ENCODE data around the gene C1orf53.

The C1orf53 gene

GRCh38 chr1:197908716-197909220 is 6.3 kb downstream of the C1orf53 start:
- no peak for DNase-seq (ENCODE audit: low spot score)

DNA sequence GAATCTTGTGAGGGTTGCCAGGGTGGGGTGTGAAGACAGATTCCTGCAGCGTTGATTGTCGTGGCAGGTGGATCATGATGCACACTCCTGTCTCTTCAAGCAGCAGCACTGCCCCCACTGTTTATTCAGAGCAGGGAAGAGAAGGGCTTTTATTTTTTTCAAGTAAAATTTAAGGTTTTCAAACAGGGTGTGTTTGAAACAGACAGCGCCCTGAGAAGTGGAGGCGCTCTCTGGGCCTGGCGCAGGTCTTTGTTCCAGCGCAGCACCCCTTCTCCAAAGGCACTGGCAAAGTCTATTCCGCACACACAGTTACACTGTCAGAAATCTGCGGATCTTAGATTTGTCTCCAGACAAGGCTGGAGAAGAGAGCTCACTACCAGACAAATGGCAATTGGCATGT is 7.0 kb downstream of the C1orf53 start:
- DNase-seq (ENCODE audit: low spot score), result no peak

DNA sequence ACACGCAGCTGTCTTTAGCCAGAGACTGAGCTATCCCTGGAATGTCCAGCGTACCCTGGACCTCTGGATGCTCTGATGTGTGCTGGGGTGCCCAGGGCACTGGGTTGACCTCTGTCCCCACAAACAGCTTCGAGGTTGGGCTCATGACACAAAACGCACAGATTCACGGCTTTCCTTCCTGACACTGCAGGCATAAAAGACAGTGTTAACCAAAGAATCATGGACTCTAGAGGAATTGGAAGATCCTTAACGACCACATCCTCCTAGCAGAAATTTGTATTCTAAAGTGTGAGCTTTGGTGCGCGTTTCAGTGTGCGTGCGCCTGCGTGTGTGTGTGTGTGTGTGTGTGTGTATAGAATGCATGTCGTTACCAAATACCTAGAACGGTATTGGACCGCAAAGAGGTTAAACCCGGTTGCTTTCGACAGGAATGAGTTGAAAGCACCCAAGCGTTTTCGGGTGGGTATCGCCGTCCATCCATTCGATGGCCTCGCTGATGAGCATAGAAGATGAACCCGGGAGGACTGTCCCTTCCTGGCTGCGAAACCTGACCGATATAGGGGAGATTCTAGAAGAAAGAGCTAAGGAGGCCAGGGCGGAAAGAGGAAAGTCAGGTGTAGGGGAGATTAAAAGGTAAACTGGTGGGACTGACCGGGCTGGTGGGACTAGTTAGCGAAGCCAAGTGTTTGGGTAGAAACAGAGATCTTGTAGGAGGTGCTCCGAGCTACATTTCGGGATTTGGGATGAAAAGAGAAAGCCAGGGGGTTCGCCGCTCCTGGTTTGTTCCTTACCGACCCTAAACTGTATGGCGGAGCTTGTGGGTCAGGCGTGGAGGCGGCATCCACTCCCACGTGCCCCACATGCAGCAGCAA is 7.9 kb downstream of the C1orf53 start:
- no peak for DNase-seq (ENCODE audit: low spot score)

DNA sequence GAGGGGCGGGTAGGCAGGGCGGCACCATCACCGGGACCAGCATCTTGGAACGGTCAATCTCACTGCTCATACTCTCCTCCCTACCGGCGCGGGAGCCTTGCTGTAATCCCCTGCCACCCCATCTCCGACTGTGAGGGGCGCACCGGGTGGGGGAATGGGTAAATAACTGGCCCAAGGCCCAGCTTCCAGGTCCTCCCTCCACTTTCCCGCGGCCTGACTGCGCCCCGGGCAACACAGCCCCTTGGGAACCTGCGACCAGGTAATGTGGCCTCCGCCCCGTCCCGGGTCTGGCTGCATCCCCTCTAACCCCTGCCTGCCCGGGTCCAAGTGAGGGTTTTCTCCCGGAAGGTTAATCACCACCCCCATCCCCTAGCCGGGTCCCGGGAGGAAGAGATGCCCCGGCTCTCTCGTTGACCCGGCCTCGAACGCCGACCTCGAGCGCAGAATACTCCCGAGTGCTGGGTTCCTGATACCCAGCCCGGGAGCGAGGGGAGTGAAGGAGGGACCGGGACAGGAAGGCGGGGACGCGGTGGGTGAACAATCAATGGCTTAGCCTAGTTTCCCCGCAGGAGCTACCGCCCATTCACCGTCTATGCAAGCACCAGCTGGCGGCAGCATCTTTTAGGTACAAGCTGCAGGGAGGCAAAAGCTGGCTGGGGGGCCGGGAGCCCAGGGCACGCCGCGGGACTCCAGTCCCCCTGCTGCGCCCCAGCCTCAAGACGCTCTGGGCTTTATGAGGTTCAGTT is 8.9 kb downstream of the C1orf53 start:
- DNase-seq (ENCODE audit: low spot score), result no peak

GRCh38 chr1:197911857-197912696 is 9.6 kb downstream of the C1orf53 start:
- DNase-seq (ENCODE audit: low spot score), result no peak

GRCh38 chr1:197912739-197913494 is 10.5 kb downstream of the C1orf53 start:
- DNase-seq (ENCODE audit: low spot score), result no peak

DNA sequence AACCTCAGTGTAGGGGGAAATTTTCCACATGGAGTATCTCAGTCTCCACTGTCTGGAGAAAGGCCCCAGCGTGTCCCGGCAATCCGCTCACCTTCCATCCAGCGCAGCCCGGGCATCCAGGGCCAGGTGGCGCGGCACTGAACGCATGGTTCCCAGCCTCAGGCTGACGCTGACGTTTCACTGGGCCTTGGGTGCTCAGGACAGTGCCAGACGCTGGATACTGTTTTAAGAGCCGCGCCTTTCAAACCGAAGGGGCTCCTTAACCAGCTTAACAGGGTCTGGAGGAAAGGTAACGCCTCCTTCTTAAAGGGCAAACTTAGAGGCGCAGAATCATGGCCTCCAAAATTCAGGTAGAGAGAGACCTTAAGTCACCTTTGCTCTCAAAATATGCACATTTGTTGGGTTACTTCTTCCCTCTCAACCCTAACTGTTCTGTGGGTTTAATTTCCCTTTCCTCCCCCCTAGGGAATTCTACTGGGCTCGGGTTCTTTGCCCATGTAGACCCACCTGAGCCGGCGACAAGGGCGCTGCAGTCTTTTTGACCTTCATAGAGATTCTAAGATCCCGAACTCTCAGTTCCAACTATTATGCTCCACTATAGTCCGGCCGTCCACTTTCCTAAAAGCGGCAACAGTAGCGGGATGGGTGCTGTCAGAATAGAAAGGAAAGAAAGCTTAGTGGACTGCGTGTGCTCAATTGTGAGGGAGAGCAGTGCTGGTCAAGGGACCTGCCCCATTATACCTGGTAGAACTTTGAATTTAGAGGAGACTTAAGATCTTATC is 11.3 kb downstream of the C1orf53 start:
- DNase-seq (ENCODE audit: low spot score), result no peak

GRCh38 chr1:197914510-197914909 is 12.1 kb downstream of the C1orf53 start:
- DNase-seq (ENCODE audit: low spot score), result no peak

GRCh38 chr1:197915260-197915861 is 12.9 kb downstream of the C1orf53 start:
- no peak for DNase-seq (ENCODE audit: low spot score)

GRCh38 chr1:197915862-197916499 is 13.6 kb downstream of the C1orf53 start:
- no peak for DNase-seq (ENCODE audit: low spot score)

GRCh38 chr1:197916500-197916983 is 14.1 kb downstream of the C1orf53 start:
- DNase-seq (ENCODE audit: low spot score), result no peak

DNA sequence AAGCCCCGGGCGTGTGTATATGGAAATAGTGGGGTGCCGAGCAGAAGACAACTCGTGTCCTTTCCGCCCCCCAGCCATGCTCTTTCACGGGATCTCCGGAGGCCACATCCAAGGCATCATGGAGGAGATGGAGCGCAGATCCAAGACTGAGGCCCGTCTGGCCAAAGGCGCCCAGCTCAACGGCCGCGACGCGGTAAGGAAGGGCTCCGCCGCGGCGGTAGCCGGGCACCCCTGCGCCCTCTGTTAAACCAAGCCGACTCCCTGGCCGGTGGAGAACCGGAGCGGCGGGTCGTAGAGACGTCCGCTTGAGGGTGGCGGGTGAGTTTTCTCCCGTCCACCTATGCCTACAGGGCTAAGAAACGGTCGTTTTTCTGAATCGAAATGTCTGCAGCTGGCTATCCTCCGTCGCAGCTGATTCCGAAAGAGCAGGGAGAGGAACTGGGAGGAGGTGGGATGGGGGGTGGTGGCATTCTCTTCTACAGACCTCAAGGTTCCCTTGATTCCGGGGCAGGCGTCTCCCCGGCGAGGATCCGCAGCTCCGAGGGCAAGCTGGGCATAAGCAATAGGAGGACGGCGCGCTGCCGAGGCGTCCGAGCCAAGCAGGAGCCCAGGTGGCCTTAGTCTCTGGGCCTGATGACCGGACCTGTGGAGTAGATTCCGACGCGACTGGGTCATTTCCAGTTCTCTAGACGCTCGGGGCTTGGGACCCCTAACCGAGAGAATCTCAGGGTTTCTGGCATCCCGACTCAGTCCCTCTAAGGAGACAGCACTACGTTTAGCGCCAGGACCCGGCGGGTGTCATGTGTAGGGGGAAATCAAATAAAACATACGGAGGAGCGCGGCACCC is 15.6 kb downstream of the C1orf53 start:
- no peak for DNase-seq (ENCODE audit: low spot score)

DNA sequence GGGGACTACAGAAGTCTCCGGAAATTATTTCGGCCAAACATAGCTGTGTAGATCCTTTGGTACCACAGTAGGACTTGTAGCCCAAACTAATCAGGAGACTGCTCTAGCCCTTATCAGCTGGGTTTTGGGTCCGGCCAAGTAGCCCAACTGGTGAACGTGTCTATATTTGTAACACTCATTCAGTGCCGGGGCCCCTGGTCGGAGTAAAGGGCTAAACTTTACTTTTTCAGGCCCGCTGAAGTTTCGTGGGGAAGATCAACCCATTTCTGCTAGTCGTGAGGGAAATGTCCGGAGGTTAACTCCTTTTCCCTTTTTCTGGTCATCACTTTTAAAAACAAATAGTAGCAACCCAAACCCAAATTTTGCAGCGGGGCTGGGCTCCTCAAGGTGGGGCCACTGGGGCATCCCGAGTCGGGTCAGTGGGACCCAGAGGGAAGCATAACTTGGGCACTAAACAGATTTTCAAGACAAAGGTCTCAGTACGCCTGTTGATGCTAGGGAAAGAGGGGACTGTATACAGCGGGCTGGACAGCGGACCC is 16.4 kb downstream of the C1orf53 start:
- no peak for DNase-seq (ENCODE audit: low spot score)

DNA sequence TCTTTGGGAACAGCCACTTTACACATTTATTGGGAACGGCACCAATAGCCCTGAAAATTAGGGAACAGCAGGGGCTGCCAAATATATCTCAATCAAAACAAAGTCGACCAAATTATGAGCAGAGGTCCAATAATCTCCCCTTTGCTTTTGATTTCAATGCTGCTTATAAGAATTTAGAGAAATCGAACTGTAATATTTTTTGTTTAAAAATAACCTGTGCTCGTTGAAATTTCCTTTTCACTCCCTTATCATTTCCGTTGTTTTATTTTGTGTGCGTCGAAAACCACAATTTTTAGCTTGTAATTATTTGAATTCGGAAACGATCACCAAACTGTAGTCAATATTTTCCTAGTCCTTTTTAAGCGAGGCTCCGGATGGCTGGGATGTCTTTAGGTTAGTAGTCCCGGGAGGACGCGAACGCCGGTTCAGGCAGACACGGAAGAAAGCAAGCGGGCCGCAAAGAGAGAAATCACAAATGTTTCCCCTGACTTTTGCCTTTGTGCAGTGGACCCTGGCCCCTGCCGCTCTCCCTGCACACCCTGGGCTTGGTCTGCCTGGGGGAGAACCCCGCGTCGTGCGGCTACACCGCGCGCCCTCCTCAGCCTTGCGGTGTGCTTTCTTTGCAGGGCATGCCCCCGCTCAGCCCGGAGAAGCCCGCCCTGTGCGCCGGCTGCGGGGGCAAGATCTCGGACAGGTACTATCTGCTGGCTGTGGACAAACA is 17.1 kb downstream of the C1orf53 start:
- no peak for DNase-seq (ENCODE audit: low spot score)

GRCh38 chr1:197920067-197920396 is 17.6 kb downstream of the C1orf53 start:
- no peak for DNase-seq (ENCODE audit: low spot score)

DNA sequence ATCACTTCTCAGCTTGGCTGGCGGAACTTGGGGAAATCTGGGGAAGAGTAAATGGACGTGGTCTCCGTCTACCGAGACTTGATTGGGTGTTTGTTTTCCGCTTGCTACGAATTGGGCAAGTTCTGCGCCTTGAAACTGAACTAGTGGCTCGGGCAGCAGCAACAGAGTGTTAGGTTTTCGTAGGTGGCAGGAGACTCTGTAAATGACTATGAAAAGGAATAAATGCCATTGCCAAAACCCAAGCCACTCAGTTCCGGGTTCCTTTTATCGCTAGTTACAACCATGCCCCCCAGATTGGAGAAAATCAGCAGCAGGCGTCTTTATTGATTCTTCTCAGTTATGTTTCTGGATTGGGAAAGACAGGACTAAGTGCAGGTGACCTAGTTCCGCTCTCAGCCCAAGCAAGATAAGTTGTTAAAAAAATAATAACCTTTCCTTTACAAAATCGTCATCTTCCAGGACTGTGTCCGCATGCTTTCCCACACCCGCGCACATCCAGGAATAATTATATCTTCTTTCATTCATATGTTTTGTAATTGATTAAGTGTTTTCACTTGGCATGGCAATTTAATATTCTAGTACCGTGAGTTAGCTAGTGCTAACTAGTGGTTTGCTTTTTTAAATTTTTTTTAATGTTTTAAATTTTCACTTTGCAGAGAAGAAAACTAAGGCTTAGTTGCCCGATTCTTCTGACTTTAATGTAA is 18.1 kb downstream of the C1orf53 start:
- DNase-seq (ENCODE audit: low spot score), result no peak
